Gastroesophageal sphincter (tissue), 3 donors: Measurements from ENCODE around the gene ARHGAP1.

ENCODE experiments used
- EP300 ChIP-seq: sonication (generic); formaldehyde crosslinking; IDR thresholded peaks from one replicate; pipeline ENCODE4 v1.6.1; 2017; ENCODE audit warnings: antibody characterized with exemption, mild to moderate bottlenecking
- POLR2A ChIP-seq, 2 donors: fragments of 450-650 bp; IDR thresholded peaks; one replicate each; pipeline ENCODE4 v1.6.1; 2017; ENCODE audit warnings: antibody characterized with exemption in 2 of 2, mild to moderate bottlenecking in 2 of 2, moderate library complexity in 1 of 2
- TF ChIP-seq, protein P1 (sequence below), 4 experiments: fragments of 200-600 bp in 2 of 4; fragments of 450-650 bp in 2 of 4; sonication (generic) in 1 of 4; IDR thresholded peaks; one replicate each; pipeline ENCODE4 v1.5.1; 2017 to 2019; ENCODE audit warnings: antibody characterized with exemption in 4 of 4, mild to moderate bottlenecking in 2 of 4, moderate library complexity in 2 of 4

DNA sequence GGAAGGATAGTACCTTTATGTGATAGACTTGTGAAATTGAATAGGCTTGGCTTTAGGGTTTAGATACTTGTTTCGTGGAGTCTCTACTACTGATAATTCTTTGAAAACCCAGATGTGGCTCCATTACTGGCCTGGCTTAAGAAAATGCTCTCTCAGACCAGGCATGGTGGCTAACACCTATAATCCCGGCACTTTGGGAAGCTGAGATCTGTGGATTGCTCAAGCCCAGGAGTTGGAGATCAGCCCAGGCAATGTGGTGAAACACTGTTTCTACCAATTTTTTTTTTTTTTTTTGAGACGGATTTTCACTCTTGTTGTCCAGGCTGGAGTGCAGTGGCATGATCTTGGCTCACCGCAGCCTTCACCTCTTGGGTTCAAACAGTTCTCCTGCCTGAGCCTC, 42.2 kb downstream of the ARHGAP1 start:
- TF ChIP-seq POLR2A (IDR thresholded peaks at IDR 0.05) (no peak), EP300 (no peak)
- TF ChIP-seq, protein P1, sequence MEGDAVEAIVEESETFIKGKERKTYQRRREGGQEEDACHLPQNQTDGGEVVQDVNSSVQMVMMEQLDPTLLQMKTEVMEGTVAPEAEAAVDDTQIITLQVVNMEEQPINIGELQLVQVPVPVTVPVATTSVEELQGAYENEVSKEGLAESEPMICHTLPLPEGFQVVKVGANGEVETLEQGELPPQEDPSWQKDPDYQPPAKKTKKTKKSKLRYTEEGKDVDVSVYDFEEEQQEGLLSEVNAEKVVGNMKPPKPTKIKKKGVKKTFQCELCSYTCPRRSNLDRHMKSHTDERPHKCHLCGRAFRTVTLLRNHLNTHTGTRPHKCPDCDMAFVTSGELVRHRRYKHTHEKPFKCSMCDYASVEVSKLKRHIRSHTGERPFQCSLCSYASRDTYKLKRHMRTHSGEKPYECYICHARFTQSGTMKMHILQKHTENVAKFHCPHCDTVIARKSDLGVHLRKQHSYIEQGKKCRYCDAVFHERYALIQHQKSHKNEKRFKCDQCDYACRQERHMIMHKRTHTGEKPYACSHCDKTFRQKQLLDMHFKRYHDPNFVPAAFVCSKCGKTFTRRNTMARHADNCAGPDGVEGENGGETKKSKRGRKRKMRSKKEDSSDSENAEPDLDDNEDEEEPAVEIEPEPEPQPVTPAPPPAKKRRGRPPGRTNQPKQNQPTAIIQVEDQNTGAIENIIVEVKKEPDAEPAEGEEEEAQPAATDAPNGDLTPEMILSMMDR (IDR thresholded peaks at IDR 0.05): no peak
